Common myeloid progenitor, CD34-positive (primary cell): ENCODE measurements around the gene LCE3E.
"Not testable (repeated sequence)": the region's sequence is repeated elsewhere in the genome, so short reads cannot be mapped to it uniquely, and the experiment has no call there.

Experiments used
- CTCF ChIA-PET: fragments of 350-600 bp; sonication (Branson Sonifier 250); formaldehyde crosslinking; loops from one replicate; lab custom pipeline; 2021; ENCODE audit warnings: antibody characterized with exemption; lab: Charles Lee
- POLR2A ChIA-PET: fragments of 350-600 bp; sonication (Branson Sonifier 250); formaldehyde crosslinking; loops from one replicate; lab custom pipeline; 2021; ENCODE audit warnings: antibody characterized with exemption; lab: Charles Lee
- DNase-seq, 3 donors: peaks; one replicate each; pipeline versions ENCODE4 v3.0.0 to v3.0.0-alpha.2; 2013
- H3K27ac ChIP-seq, 2 experiments: 1 replicate in 1 of 2; 2 replicates in 1 of 2; pipeline ENCODE4 v1.7.0; 2013; ENCODE audit warnings: inconsistent platforms in 2 of 2, low read length in 2 of 2, mild to moderate bottlenecking in 2 of 2, low read depth in 1 of 2, moderate library complexity in 1 of 2; ENCODE audit not compliant: severe bottlenecking in 2 of 2, insufficient read depth in 1 of 2, poor library complexity in 1 of 2
- H3K27me3 ChIP-seq, 5 experiments: replicated peaks in 2 of 5; 1 replicate in 3 of 5; 2 replicates in 2 of 5; pipeline versions ENCODE4 v1.6.1 to v1.7.0; 2013; ENCODE audit warnings: low read length in 4 of 5, mild to moderate bottlenecking in 2 of 5, moderate library complexity in 2 of 5, inconsistent platforms in 1 of 5; ENCODE audit not compliant: insufficient read depth in 5 of 5, control insufficient read depth in 4 of 5
- H3K36me3 ChIP-seq, 4 experiments: 1 replicate in 2 of 4; 2 replicates in 2 of 4; pipeline versions ENCODE4 v1.6.1 to v1.7.0; 2013; ENCODE audit warnings: low read length in 3 of 4, control low read depth in 1 of 4, mild to moderate bottlenecking in 1 of 4; ENCODE audit not compliant: control insufficient read depth in 4 of 4, insufficient read depth in 4 of 4
- H3K4me1 ChIP-seq, 4 experiments: 1 replicate in 3 of 4; 2 replicates in 1 of 4; pipeline versions ENCODE4 v1.6.1 to v1.7.1; 2013; ENCODE audit warnings: low read length in 3 of 4, mild to moderate bottlenecking in 3 of 4, control low read depth in 1 of 4, inconsistent platforms in 1 of 4, moderate library complexity in 1 of 4; ENCODE audit not compliant: control insufficient read depth in 4 of 4, insufficient read depth in 4 of 4; ENCODE audit errors: control extremely low read depth in 1 of 4
- H3K4me3 ChIP-seq, 7 experiments: 1 replicate in 4 of 7; 2 replicates in 3 of 7; pipeline versions ENCODE4 v1.5.1 to v1.7.0; 2013; ENCODE audit warnings: mild to moderate bottlenecking in 7 of 7, low read length in 6 of 7, moderate library complexity in 6 of 7, inconsistent platforms in 2 of 7, low read depth in 2 of 7, control low read depth in 1 of 7; ENCODE audit not compliant: insufficient read depth in 4 of 7, control insufficient read depth in 1 of 7; ENCODE audit errors: extremely low read depth in 1 of 7
- H3K9me3 ChIP-seq, 5 experiments: 1 replicate in 4 of 5; 2 replicates in 1 of 5; pipeline versions ENCODE4 v1.6.1 to v1.7.1; 2013; ENCODE audit warnings: low read length in 4 of 5, mild to moderate bottlenecking in 2 of 5, inconsistent platforms in 1 of 5, low read depth in 1 of 5, moderate library complexity in 1 of 5; ENCODE audit not compliant: control insufficient read depth in 4 of 5, insufficient read depth in 2 of 5; ENCODE audit errors: control extremely low read depth in 1 of 5
- WGBS: methylation state at CpG from one replicate; pipeline ENCODE4 v1.1.5; 2013; ENCODE audit not compliant: insufficient coverage; 5-methylcytosine and 5-hydroxymethylcytosine counted together

LCE3E gene

GRCh38 chr1:152579526-152579925 is 12.9 kb upstream of the LCE3E start:
- H3K36me3 ChIP-seq, H3K4me3 ChIP-seq, H3K9me3 ChIP-seq, DNase-seq, H3K4me1 ChIP-seq, H3K27ac ChIP-seq, POLR2A ChIA-PET, CTCF ChIA-PET: not testable (repeated sequence)
- peaks cover 0 to 12% (median 0%) of the 10 kb centered on the region in 5 experiments for H3K27me3 ChIP-seq
- 93% methylated on average over 5 of the region's 9 CpGs for WGBS

- Histone ChIP-seq H3K27ac (no peak overlapping the region), H3K4me3 (no peak overlapping the region), H3K4me1 (no peaks in the 10 kb centered on the region), H3K9me3 (no peaks in the 10 kb centered on the region), H3K36me3 (no peaks in the 10 kb centered on the region), H3K27me3 (peaks cover 0 to 16% (median 3%) of the 10 kb centered on the region in 5 experiments)
- no peak for DNase-seq
- CTCF ChIA-PET = no interaction called here
- POLR2A ChIA-PET = no interaction called here
- 88% methylated on average over 2 of the region's 2 CpGs for WGBS
These were observed 10.6 kb upstream of the LCE3E start for GRCh38 chr1:152577168-152577567.

- no peak overlapping the region for H3K4me3 ChIP-seq
- H3K9me3 ChIP-seq = peaks cover 0 to 8% (median 0%) of the 10 kb centered on the region in 5 experiments
- ChIA-PET POLR2A (no interaction called here), CTCF (no interaction called here)
- no peak for DNase-seq
- no peaks in the 10 kb centered on the region for H3K36me3 ChIP-seq
- WGBS = 83% methylated on average over 2 of the region's 14 CpGs
- no peaks in the 10 kb centered on the region for H3K4me1 ChIP-seq
- peaks cover 0 to 2% (median 0%) of the 10 kb centered on the region in 5 experiments for H3K27me3 ChIP-seq
- no peak overlapping the region for H3K27ac ChIP-seq
These were observed 905 bp downstream of the LCE3E start for GRCh38 chr1:152565535-152566215.

GRCh38 chr1:152565115-152565514 is 1.5 kb downstream of the LCE3E start:
- H3K27me3 ChIP-seq = peaks cover 0 to 2% (median 0%) of the 10 kb centered on the region in 5 experiments
- DNase-seq = no peak
- CTCF ChIA-PET = no interaction called here
- H3K36me3 ChIP-seq = no peaks in the 10 kb centered on the region
- no peak overlapping the region for H3K27ac ChIP-seq
- H3K9me3 ChIP-seq = peaks cover 0 to 8% (median 0%) of the 10 kb centered on the region in 5 experiments
- H3K4me3 ChIP-seq = no peak overlapping the region
- WGBS = 83% methylated on average over 1 of the region's 2 CpGs
- POLR2A ChIA-PET = no interaction called here
- no peaks in the 10 kb centered on the region for H3K4me1 ChIP-seq

- H3K4me1 ChIP-seq, H3K4me3 ChIP-seq, CTCF ChIA-PET, H3K27me3 ChIP-seq, H3K36me3 ChIP-seq, DNase-seq, H3K9me3 ChIP-seq, H3K27ac ChIP-seq, POLR2A ChIA-PET: not testable (repeated sequence)
- no CpG with 5 or more reads among the region's 1 CpG for WGBS
These were observed 18.2 kb downstream of the LCE3E start for GRCh38 chr1:152548358-152548757.

GRCh38 chr1:152546704-152547103 is 19.9 kb downstream of the LCE3E start:
- H3K4me3 ChIP-seq = no peak overlapping the region
- CTCF ChIA-PET = interaction anchor here (1.0 to 1.2 kb wide), 2 partner anchors 12 to 60 kb away, joined by 3 read pairs; no protein-coding TSS in a partner anchor
- peaks cover 0 to 3% (median 0%) of the 10 kb centered on the region in 5 experiments for H3K27me3 ChIP-seq
- H3K4me1 ChIP-seq = peaks cover 0 to 5% (median 0%) of the 10 kb centered on the region in 4 experiments
- peaks cover 0 to 2% (median 0%) of the 10 kb centered on the region in 5 experiments for H3K9me3 ChIP-seq
- POLR2A ChIA-PET = no interaction called here
- no CpG with 5 or more reads among the region's 1 CpG for WGBS
- no peaks in the 10 kb centered on the region for H3K36me3 ChIP-seq
- H3K27ac ChIP-seq = no peak overlapping the region
- DNase-seq = no peak

- Histone ChIP-seq H3K27ac (no peak overlapping the region), H3K4me3 (no peak overlapping the region), H3K36me3 (no peaks in the 10 kb centered on the region), H3K9me3 (peaks cover 0 to 2% (median 0%) of the 10 kb centered on the region in 5 experiments), H3K4me1 (peaks cover 0 to 5% (median 0%) of the 10 kb centered on the region in 4 experiments), H3K27me3 (peaks cover 0 to 10% (median 0%) of the 10 kb centered on the region in 5 experiments)
- ChIA-PET POLR2A (no interaction called here), CTCF (no interaction called here)
- 91% methylated on average over 4 of the region's 4 CpGs for WGBS
- peak in 2 of 3 donors; percentile 6 to 13 for DNase-seq
These were observed 22.8 kb downstream of the LCE3E start for GRCh38 chr1:152543820-152544219.
